Stimulated activated CD4-positive, alpha-beta T cell treated with anti-CD3 and anti-CD28 coated beads, Interleukin-1b, Interleukin-23, amount 100 ng/mL, for 4 hours (primary cell): ENCODE results near the gene SLC38A8.

ENCODE experiments used
- DNase-seq, 2 donors: peaks; one replicate each; pipeline ENCODE4 v3.0.0-alpha.2; 2020; ENCODE audit warnings: low read depth in 2 of 2

The SLC38A8 gene

DNA sequence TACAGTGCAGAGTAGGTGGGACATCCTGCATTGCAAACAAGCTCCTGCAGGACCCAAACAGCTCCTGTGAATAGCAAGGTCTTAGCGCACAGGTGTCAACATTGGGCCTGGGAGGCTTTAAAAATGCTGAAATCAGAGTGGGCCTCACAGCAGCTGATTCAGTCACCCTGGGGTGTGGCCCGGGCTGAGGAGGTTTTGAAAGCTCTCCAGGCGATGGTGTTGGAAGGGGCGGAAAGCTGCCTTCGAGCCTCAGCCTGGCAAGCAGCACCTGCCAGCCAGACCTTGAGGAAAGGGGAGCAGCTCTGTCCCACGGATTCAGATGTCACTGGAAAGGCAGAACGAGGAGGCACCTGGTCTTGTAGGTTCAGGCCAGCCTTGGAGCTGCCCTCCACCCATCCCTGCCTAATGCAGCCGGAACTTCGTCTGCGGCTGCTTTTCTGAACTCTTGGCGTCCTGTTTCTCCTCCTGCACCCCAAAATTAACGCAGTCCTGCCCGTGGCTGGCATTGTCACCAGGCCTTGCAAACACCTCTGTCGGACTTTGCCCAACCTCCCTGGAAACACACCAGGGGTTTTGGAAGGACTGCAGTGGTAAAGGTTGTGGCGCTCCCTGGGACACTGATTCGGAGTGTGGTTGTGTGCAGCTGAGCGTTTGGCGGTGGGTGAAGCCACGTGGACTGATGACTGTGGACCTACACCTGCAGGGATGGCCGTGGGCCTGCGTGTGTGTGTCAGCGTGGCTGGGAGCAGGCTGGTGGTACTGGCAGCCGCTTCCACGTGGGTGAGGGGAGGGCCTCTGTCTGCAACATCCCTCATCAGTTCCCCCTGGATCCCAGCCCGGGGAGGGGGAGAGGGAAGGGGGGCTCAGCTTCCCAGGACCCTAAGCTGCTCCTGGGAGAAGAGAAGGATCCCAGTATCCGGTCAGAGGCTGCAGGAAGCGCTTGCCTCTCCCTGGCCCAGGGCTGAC is 71.1 kb downstream of the SLC38A8 start:
- no peak for DNase-seq

DNA sequence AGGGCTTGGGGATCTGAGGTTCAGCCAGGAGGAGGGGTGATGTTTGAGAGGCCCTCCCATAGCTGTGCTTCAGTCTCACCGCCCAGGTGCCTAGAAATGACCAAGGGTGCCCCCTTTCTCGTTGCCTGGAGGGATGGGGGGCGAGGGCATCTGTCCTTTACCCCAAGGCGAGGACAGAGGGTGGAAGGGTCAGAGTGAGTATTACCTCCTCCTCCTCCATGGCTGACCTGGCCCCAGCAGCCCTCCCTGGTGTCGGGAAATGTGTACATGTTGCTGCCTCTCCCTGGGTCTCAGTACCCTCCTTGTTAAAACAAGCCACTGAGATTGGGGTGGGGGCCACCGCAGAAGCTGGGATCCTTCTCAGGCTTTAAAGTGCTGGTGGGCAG is 72.2 kb downstream of the SLC38A8 start:
- no peak for DNase-seq

DNA sequence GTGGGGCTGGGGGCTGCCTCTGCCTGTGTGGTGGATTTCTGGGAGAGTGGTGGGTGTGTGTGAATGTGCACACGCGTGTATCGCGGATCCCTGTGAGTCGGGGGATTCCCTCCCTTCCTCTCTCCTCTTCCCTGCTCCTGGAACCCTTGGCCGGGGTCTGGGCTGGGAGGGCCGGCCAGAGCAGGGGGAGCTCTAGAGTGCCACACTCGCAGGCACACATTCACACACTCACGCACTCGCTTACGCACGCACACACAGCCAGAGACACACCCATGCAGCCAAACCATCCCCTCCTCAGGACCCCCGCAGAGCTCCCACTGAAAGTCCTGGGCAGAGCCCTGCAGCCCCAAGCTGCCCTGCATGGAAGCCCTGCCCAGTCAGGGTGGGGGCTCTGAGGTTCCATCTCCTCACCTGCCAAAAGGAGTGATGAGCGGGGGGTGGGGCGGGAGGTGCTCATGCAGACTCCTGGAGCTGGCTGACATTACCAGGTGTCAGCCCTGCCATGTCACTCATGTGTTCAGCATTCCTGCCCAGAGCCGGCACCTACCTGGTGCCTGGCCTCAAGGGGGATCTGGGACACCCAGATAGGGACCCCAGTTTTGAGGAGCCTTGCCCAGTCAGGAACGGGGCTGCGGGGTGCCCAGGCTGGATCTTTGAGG is 72.7 kb downstream of the SLC38A8 start:
- DNase-seq, result no peak

DNA sequence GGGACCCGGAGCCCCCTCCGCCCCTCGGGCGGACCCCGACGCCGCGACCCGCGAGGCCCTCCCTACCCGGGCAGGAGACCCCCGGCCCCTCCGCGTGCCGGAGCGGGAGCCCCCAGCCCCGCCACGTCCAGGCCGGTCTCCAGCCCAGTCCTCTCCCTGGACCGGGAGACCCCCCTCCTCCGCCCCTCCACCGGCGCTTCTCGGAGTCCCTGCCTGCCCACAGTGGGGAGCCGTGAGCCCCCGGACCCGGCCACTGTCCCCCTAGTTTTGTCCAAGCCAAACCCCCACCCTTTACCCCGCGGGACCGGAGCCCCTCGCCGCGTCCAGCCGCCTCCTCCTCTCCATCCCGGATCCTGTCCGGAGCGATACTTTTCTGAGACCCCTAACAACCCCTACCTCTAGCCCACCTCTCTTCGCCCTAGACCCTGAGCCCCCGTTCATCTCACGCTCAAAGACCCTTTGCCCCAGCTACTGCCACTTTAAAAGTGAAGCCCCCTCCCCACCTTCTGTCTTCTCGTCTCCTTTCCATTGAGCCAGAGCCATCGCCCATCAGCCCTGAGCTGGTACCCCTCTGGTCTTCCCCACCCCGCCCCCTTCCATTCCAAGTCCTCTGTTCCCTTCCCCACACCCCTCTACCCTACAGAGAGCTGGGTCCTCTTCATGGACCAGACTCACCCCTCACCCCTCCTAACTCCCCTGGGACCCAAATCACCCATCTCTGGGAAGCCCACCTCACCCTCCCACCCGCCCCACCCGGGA is 73.5 kb downstream of the SLC38A8 start:
- no peak for DNase-seq

DNA sequence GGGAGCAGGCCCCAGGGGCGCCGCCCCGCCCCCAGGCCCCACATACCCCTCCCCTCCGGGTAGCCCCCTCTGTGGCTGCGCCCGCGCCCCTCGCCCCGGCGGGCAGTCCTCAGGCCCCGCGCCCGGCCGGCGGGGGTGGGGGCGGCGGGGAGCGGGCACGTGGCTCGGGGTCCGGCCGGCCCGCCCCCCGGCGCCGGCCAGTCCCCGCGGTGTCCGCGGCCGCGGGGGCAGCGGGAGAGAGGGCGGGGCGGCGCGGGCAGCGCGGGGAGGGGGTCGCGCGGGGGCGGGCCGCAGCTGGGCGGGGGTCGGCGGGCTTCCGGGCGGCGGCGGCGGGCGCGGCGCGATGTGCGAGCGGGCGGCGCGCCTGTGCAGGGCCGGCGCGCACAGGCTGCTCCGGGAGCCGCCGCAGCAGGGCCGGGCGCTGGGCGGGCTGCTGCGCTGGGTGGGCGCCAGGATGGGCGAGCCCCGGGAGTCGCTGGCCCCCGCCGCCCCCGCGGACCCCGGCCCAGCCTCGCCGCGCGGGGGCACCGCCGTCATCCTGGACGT is 74.2 kb downstream of the SLC38A8 start:
- DNase-seq, result no peak

DNA sequence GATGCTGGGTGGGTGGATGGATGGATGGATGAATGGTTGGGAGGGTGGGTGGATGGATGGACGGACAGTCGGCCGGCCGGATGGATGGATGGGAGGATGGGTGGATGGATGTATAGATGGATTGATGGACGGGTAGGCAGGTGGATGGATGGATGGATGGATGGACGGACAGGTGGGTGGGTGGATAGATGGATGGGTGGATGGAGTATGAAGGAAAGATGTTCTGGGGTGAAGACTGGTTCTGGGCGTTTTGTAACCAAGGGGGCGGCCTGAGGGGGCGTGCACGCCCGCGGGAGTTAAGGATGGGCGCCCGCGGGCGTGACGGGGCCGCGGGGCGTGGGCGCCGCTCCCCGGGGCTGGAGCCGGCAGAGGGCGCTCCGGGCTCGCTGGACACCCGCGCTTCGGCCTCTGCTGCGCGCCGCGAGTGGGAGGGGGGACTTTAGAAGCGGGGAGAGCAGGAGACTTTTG is 74.7 kb downstream of the SLC38A8 start, which contains the start of gene NECAB2:
Gene NECAB2 (plus strand): TSS at position 407 of the 468 bp plus-strand sequence. CDS start 405 bp downstream, outside the sequence.
- no peak for DNase-seq

DNA sequence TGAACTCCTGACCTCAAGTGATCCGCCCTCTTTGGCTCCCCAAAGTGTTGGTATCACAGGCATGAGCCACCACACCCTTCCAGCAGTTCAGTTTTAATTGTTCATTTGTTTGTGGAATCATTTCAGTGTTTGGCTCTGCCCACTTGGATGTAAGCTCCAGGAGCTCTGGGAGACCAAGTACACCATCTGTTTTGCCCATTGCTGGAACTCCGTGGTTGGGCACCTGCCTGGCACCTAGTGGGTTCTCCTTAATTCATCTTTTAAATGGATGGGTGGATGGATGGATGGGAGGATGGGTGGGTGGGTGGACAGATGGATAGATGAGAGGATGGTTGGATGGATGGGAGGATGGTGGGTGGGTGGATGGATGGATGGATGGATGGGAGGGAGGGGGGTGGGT is 75.5 kb downstream of the SLC38A8 start:
- no peak for DNase-seq

DNA sequence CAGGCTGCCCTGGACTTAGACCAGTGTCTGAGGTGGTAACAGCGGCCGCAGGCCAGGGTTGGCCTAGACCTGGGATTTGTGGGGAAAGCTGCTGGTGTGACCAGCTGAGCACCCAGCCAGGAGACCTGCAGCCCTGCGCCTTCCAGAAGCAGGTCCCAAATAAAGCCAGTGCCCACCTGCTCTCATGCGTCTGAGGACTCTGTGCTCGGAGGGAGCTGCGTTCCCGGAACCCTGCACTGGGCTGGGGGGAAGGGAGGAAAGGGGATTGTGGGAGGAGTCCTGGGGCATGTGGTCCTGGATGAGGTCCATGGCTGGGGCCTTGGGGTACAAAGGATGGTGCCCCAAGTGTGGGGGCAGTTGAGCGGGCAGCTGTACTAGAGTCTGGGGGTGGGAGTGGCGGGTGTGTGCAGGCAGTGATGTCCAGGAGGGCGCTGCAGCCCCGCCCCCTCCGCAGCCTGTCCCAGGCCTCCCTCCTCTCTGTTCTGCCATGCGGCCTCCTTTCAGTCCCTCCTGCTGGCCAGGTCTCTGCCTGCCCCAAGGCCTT is 76.4 kb downstream of the SLC38A8 start:
- DNase-seq, result no peak

DNA sequence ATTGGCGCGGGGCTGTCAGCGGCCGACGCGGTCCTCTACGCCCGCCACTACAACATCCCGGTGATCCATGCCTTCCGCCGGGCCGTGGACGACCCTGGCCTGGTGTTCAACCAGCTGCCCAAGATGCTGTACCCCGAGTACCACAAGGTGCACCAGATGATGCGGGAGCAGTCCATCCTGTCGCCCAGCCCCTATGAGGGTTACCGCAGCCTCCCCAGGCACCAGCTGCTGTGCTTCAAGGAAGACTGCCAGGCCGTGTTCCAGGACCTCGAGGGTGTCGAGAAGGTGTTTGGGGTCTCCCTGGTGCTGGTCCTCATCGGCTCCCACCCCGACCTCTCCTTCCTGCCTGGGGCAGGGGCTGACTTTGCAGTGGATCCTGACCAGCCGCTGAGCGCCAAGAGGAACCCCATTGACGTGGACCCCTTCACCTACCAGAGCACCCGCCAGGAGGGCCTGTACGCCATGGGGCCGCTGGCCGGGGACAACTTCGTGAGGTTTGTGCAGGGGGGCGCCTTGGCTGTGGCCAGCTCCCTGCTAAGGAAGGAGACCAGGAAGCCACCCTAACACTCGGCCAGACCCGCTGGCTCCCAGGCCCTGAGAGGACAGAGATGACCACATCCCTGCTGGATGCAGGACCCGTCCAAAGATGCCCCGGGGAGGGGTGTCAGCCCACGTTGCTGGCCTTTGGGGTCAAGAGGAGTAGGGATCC is 77.0 kb downstream of the SLC38A8 start:
- DNase-seq, result no peak

DNA sequence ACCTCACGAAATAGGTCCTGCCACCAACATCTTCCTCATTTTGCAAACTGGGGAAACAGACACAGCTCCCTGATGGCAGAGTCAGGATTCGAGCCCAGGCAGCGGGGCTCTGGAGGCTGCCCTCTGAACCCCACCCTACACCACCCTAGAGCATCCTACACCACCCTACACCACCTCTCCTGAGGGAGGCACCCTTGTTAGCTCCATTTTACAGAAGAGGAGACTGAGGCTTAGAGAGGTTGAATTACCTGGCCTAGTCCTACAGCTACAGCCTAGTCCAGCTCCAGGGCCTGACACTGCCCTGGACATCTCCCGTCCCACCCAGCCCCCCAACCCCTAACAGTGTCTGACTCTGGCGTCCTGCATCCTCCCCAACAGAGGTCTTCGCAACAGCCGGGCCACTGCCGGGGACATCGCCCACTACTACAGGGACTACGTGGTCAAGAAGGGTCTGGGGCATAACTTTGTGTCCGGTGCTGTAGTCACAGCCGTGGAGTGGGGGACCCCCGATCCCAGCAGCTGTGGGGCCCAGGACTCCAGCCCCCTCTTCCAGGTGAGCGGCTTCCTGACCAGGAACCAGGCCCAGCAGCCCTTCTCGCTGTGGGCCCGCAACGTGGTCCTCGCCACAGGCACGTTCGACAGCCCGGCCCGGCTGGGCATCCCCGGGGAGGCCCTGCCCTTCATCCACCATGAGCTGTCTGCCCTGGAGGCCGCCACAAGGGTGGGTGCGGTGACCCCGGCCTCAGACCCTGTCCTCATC is 77.7 kb downstream of the SLC38A8 start:
- DNase-seq, result no peak

DNA sequence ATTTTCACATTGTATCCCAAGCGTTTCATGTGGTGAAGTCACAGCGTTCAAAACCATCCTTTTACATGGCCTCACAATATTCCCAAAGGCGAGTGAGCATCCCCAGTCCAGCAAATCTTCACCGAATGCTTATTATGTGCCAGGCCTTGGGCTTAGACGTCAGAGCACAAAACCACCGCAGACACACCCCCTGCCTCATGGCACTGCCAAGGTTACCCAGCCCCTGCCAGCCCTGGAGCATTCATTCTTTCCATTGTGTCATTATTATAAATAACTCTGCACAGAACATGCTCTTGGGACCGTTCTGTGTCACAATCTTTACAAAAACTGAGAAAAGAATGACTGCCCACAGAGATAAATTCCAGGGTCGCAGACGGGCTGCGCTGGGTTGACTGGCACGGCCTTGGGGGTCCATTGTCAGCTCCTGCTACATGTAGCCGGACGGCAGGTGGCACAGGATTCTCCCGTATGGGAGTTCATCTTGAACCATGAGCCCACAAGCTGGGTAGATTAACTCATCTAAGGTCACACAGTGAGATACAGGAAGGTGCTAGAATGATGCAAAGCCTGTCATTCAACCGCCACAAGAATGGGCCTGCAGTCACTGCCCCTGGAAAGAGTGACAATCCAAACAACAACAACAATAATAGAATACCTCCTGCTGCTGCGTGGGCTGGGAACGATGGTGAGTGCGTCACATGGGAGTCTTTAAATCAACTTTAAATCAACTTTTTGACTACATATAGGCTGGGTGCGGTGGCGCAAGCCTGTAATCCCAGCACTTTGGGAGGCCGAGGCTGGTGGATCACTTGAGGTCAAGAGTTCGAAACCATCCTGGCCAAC is 79.1 kb downstream of the SLC38A8 start:
- no peak for DNase-seq

DNA sequence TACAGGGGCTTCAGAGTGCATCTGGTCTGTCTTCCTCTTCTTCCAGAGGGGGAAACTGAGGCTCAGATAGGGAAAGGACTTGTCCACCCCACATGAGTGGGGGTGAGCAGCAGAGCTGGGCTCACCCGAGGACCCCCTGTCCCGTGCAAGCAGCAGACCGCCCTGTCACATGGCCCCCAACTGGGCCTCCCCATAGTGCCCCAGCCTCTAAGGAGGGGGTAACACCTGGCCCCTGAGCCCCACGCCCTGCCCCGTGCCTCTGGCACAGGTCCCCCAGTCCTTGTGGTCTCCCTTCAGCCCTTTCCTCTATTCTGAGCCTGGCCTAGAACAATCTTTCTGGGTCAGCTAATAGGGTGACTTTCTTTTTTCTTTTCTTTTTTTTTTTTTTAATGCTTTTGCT is 81.0 kb downstream of the SLC38A8 start:
- DNase-seq, result no peak

DNA sequence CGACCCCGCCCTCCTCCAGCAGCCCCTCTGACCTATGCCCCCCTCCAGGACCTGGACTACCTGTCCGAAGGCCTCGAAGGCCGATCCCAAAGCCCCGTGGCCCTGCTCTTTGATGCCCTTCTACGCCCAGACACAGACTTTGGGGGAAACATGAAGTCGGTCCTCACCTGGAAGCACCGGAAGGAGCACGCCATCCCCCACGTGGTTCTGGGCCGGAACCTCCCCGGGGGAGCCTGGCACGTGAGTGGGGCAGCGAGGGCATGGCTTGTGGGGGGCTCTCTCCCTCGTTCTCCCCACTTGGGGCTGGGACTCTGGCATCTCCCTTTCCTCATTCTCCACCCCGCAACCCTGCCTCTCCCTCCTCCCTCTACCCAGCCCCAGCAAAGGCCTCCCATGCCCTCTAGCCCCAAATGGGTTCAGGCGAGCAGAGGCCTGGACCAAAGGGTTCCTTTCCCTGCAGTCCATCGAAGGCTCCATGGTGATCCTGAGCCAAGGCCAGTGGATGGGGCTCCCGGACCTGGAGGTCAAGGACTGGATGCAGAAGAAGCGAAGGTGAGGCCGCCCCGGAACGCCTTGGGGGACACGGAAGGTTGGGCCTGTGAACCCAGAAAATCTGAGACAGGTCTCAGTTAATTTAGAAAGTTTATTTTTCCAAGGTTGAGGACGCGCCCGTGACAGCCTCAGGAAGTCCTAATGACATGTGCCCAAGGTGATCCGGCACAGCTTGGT is 81.9 kb downstream of the SLC38A8 start:
- no peak for DNase-seq
